Neural progenitor cell (in vitro differentiated cells): ENCODE measurements around the gene RFX8. TPM values are rescaled to one million over a fixed set of nuclear protein-coding genes. Genes with fewer than 3 reads are reported as not detected.

Experiments
- DNase-seq: peaks from one replicate; pipeline ENCODE4 v3.0.0-alpha.2; 2016; ENCODE audit warnings: low spot score
- H2AFZ ChIP-seq: fragments of 200-600 bp; sonication (generic); replicated peaks from 2 replicates; pipeline ENCODE4 v1.6.1; 2016; ENCODE audit warnings: antibody characterized with exemption
- H3F3A ChIP-seq: fragments of 200-600 bp; sonication (generic); 2 replicates; pipeline ENCODE4 v1.6.1; 2016; ENCODE audit warnings: antibody characterized with exemption, low read depth
- H3K27ac ChIP-seq: fragments of 200-600 bp; sonication (generic); 2 replicates; pipeline ENCODE4 v1.5.1; 2016; ENCODE audit warnings: mild to moderate bottlenecking
- H3K27me3 ChIP-seq: fragments of 200-600 bp; sonication (generic); 2 replicates; pipeline ENCODE4 v1.6.1; 2016; ENCODE audit warnings: mild to moderate bottlenecking, moderate library complexity
- H3K36me3 ChIP-seq: fragments of 200-600 bp; sonication (generic); 2 replicates; pipeline ENCODE4 v1.5.1; 2016
- H3K4me1 ChIP-seq: fragments of 200-600 bp; sonication (generic); 2 replicates; pipeline ENCODE4 v1.6.1; 2016; ENCODE audit warnings: mixed run types
- H3K4me2 ChIP-seq: fragments of 200-600 bp; sonication (generic); 2 replicates; pipeline ENCODE4 v1.6.1; 2016
- H3K4me3 ChIP-seq: fragments of 200-600 bp; sonication (generic); 2 replicates; pipeline ENCODE4 v1.5.1; 2016
- H3K79me2 ChIP-seq: fragments of 200-600 bp; sonication (generic); 2 replicates; pipeline ENCODE4 v1.6.1; 2016; ENCODE audit warnings: low read depth
- H3K9ac ChIP-seq: fragments of 200-600 bp; sonication (generic); 2 replicates; pipeline ENCODE4 v1.6.1; 2016
- H3K9me3 ChIP-seq: fragments of 200-600 bp; sonication (generic); 2 replicates; pipeline ENCODE4 v1.5.1; 2016; ENCODE audit warnings: low read depth
- H4K20me1 ChIP-seq: fragments of 200-600 bp; sonication (generic); 2 replicates; pipeline ENCODE4 v1.6.1; 2016; ENCODE audit warnings: low read depth
- H3K27ac Mint-ChIP-seq: 3 replicates; pipeline ENCODE4 v1.8.0; 2021; ENCODE audit warnings: mixed read lengths
- H3K27me3 Mint-ChIP-seq: 2 replicates; pipeline ENCODE4 v1.8.0; 2022; ENCODE audit warnings: low read depth, mild to moderate bottlenecking, inconsistent platforms, moderate library complexity, mixed read lengths; ENCODE audit not compliant: insufficient read depth
- H3K36me3 Mint-ChIP-seq: 3 replicates; pipeline ENCODE4 v1.8.0; 2021; ENCODE audit warnings: mixed read lengths
- H3K4me1 Mint-ChIP-seq: 3 replicates; pipeline ENCODE4 v1.8.0; 2021; ENCODE audit warnings: mixed read lengths
- H3K4me3 Mint-ChIP-seq: 3 replicates; pipeline ENCODE4 v1.8.0; 2021; ENCODE audit warnings: mild to moderate bottlenecking, moderate library complexity, mixed read lengths
- H3K9me3 Mint-ChIP-seq: 3 replicates; pipeline ENCODE4 v1.8.0; 2020; ENCODE audit warnings: mixed read lengths
- EZH2 ChIP-seq: fragments of 200-600 bp; sonication (generic); IDR thresholded peaks from 2 replicates; pipeline ENCODE4 v1.6.1; 2017; ENCODE audit warnings: antibody characterized with exemption, mild to moderate bottlenecking, moderate library complexity
- EZH2phosphoT487 ChIP-seq: fragments of 200-600 bp; sonication (generic); IDR thresholded peaks from 2 replicates; pipeline ENCODE4 v1.6.1; 2017; ENCODE audit warnings: antibody characterized with exemption
- total RNA-seq: library from RNA; depleted of rRNA; stranded (reverse); fragments of >200 nt; gene quantifications from 2 replicates; pipeline ENCODE4 v1.2.3, GENCODE V29; 2015; ENCODE audit warnings: low replicate concordance
- TF ChIP-seq, protein P1 (sequence below): fragments of 200-600 bp; sonication (generic); IDR thresholded peaks from 2 replicates; pipeline ENCODE4 v1.5.1; 2017; ENCODE audit warnings: antibody characterized with exemption, mild to moderate bottlenecking

The RFX8 gene
- total RNA-seq, 1 donor from 2014 or later: 0.37 TPM

DNA sequence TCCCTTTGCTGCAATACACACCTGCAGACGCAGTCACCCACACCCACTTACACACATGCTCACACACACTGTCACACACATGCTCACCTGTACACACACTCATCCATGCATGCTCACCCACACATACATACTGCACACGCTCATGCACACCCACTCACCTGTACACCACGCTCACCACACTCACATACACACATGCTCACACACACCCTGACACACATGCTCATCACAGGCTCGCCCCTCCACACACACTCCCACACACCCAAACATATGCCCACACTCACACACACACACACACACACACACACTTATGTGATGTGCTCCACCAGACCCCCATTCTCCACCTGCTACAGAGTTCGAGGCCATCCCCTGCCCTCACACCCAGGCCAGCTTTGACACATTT is 64.8 kb downstream of the RFX8 start:
- no peak overlapping the region for H3K4me2 ChIP-seq
- Mint-ChIP-seq H3K27ac (peak overlapping the region; percentile 48), H3K36me3 (no peaks in the 10 kb centered on the region), H3K9me3 (peaks cover 4% of the 10 kb centered on the region), H3K4me1 (peaks cover 8% of the 10 kb centered on the region), H3K4me3 (no peak overlapping the region), H3K27me3 (peaks cover 20% of the 10 kb centered on the region)
- H3F3A ChIP-seq: no peaks in the 10 kb centered on the region
- H3K27ac ChIP-seq: no peak overlapping the region
- H3K79me2 ChIP-seq: no peaks in the 10 kb centered on the region
- no peaks in the 10 kb centered on the region for H3K4me1 ChIP-seq
- H4K20me1 ChIP-seq: no peaks in the 10 kb centered on the region
- H3K27me3 ChIP-seq: no peaks in the 10 kb centered on the region
- H3K4me3 ChIP-seq: no peak overlapping the region
- no peak overlapping the region for H2AFZ ChIP-seq
- H3K9me3 ChIP-seq: no peaks in the 10 kb centered on the region
- no peak overlapping the region for H3K9ac ChIP-seq
- H3K36me3 ChIP-seq: no peaks in the 10 kb centered on the region
- TF ChIP-seq EZH2: no peak
- no peak for TF ChIP-seq EZH2phosphoT487
- DNase-seq: no peak

DNA sequence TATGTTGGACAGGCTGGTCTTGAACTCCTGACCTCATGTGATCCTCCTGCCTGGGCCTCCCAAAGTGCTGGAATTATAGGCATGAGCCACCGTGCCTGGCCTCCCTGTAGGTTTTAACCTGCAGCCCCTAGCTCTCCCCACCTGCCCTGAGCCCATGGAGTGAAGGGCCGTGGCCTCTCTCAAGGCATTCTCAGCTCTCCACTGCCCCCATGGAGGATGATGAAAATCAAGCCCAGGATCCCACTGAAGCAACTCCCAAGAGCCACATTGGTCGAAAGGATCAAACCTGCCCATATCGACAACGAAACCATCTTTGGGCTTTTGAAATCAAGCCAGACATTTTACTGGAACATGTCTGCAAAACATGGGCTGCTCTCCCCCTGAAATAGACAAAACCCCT is 65.2 kb downstream of the RFX8 start:
- TF ChIP-seq EZH2 (no peak), EZH2phosphoT487 (no peak)
- TF ChIP-seq, protein P1, sequence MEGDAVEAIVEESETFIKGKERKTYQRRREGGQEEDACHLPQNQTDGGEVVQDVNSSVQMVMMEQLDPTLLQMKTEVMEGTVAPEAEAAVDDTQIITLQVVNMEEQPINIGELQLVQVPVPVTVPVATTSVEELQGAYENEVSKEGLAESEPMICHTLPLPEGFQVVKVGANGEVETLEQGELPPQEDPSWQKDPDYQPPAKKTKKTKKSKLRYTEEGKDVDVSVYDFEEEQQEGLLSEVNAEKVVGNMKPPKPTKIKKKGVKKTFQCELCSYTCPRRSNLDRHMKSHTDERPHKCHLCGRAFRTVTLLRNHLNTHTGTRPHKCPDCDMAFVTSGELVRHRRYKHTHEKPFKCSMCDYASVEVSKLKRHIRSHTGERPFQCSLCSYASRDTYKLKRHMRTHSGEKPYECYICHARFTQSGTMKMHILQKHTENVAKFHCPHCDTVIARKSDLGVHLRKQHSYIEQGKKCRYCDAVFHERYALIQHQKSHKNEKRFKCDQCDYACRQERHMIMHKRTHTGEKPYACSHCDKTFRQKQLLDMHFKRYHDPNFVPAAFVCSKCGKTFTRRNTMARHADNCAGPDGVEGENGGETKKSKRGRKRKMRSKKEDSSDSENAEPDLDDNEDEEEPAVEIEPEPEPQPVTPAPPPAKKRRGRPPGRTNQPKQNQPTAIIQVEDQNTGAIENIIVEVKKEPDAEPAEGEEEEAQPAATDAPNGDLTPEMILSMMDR: no peak
- no peaks in the 10 kb centered on the region for H3K79me2 ChIP-seq
- no peaks in the 10 kb centered on the region for H4K20me1 ChIP-seq
- H3K27me3 Mint-ChIP-seq: peaks cover 18% of the 10 kb centered on the region
- H3K36me3 Mint-ChIP-seq: no peaks in the 10 kb centered on the region
- H3K27ac Mint-ChIP-seq: no peak overlapping the region
- no peak overlapping the region for H3K27ac ChIP-seq
- H3K9me3 ChIP-seq: no peaks in the 10 kb centered on the region
- no peak overlapping the region for H3K4me3 ChIP-seq
- no peak overlapping the region for H3K4me2 ChIP-seq
- H3K27me3 ChIP-seq: no peaks in the 10 kb centered on the region
- H3K4me1 ChIP-seq: no peaks in the 10 kb centered on the region
- H3K4me3 Mint-ChIP-seq: no peak overlapping the region
- H2AFZ ChIP-seq: no peak overlapping the region
- H3K9ac ChIP-seq: no peak overlapping the region
- H3F3A ChIP-seq: no peaks in the 10 kb centered on the region
- H3K4me1 Mint-ChIP-seq: peaks cover 8% of the 10 kb centered on the region
- no peak for DNase-seq
- H3K36me3 ChIP-seq: no peaks in the 10 kb centered on the region
- peaks cover 1% of the 10 kb centered on the region for H3K9me3 Mint-ChIP-seq

DNA sequence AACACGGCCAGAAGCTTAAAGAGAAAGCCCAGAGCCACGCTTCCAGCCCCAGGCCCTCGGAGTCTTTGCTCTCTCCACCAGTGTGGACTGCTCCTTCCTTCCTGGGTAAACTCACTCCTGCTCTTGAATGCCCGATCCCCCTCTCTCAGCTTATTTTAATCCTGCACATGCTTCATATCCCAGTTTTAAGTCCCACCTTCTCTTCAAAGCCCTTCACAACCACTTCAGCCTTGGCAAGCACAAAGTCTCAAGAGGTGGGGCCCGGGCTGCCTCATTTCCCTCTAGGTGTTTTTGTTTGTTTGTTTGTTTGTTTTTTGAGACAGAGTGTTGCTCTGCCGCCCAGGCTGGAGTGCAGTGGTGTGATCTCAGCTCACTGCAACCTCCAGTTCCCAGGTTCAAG is 66.0 kb downstream of the RFX8 start:
- Mint-ChIP-seq H3K27me3 (peaks cover 22% of the 10 kb centered on the region), H3K36me3 (no peaks in the 10 kb centered on the region), H3K27ac (peak overlapping the region; percentile 34), H3K9me3 (no peaks in the 10 kb centered on the region), H3K4me3 (no peak overlapping the region), H3K4me1 (peaks cover 10% of the 10 kb centered on the region)
- Histone ChIP-seq H2AFZ (no peak overlapping the region), H3K79me2 (no peaks in the 10 kb centered on the region), H3K36me3 (no peaks in the 10 kb centered on the region), H3K27me3 (no peaks in the 10 kb centered on the region), H3K4me1 (no peaks in the 10 kb centered on the region), H3K27ac (no peak overlapping the region), H4K20me1 (no peaks in the 10 kb centered on the region), H3F3A (no peaks in the 10 kb centered on the region), H3K9me3 (no peaks in the 10 kb centered on the region), H3K9ac (no peak overlapping the region), H3K4me3 (no peak overlapping the region), H3K4me2 (no peak overlapping the region)
- TF ChIP-seq, protein P1: no peak
- TF ChIP-seq EZH2: no peak
- DNase-seq: no peak

DNA sequence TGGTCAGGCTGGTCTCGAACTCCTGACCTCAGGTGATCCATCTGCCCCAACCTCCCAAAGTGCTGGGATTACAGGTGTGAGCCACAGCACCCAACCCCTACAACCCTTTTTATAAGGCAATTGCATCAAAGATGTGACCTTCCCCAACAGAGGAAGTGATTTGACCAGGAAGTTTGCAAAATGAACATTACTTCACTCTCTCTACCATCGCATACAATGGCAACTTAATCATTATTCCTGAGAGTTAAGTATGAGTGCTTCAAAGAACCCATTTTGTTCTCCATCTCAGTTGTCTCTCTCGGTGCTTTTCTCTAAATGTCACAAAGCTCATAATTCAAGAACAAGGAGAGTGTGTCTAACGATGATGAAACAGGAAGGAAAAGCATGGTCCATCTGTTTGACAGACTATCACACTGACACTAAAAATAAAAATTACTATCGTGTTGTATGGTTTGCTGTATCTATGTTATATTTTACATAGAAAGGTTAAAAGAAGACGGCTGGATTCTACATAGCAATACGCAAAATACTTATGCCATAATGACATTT is 69.5 kb downstream of the RFX8 start:
- no peak overlapping the region for H3K27ac ChIP-seq
- peaks cover 9% of the 10 kb centered on the region for H3K4me1 ChIP-seq
- no peaks in the 10 kb centered on the region for H3K9me3 ChIP-seq
- no peak overlapping the region for H3K4me2 ChIP-seq
- DNase-seq: no peak
- no peaks in the 10 kb centered on the region for H3K36me3 Mint-ChIP-seq
- no peak overlapping the region for H3K9ac ChIP-seq
- peaks cover 13% of the 10 kb centered on the region for H3K27me3 Mint-ChIP-seq
- no peak overlapping the region for H3K27ac Mint-ChIP-seq
- H3K4me3 ChIP-seq: no peak overlapping the region
- H3K4me3 Mint-ChIP-seq: no peak overlapping the region
- no peaks in the 10 kb centered on the region for H3K36me3 ChIP-seq
- H3K9me3 Mint-ChIP-seq: no peaks in the 10 kb centered on the region
- H3K27me3 ChIP-seq: no peaks in the 10 kb centered on the region
- peaks cover 2% of the 10 kb centered on the region for H3F3A ChIP-seq
- no peaks in the 10 kb centered on the region for H4K20me1 ChIP-seq
- no peak overlapping the region for H2AFZ ChIP-seq
- H3K4me1 Mint-ChIP-seq: peaks cover 10% of the 10 kb centered on the region
- no peaks in the 10 kb centered on the region for H3K79me2 ChIP-seq
- TF ChIP-seq, protein P1: no peak
- TF ChIP-seq EZH2 (no peak), EZH2phosphoT487 (no peak)
